Colonic mucosa (tissue), 4 donors: Measurements from ENCODE around the gene COASY. TPM values are rescaled to one million over a fixed set of nuclear protein-coding genes. Genes with fewer than 3 reads are reported as not detected.

ENCODE experiments used
- DNase-seq: peaks from one replicate; pipeline ENCODE4 v3.0.0-alpha.2; 2020
- H3K27ac ChIP-seq: fragments of 200-600 bp; one replicate; pipeline ENCODE4 v1.8.0; 2021
- H3K27me3 ChIP-seq: fragments of 200-600 bp; one replicate; pipeline ENCODE4 v1.8.0; 2021
- H3K36me3 ChIP-seq: fragments of 200-600 bp; one replicate; pipeline ENCODE4 v1.8.0; 2021
- H3K4me1 ChIP-seq: fragments of 200-600 bp; one replicate; pipeline ENCODE4 v1.8.0; 2021; ENCODE audit warnings: mild to moderate bottlenecking
- H3K4me3 ChIP-seq: fragments of 200-600 bp; one replicate; pipeline ENCODE4 v1.8.0; 2021
- H3K9ac ChIP-seq, 2 donors: one replicate each; pipeline ENCODE4 v1.7.0; 2013; ENCODE audit warnings: control low read depth in 2 of 2, low read depth in 2 of 2, low read length in 2 of 2
- H3K9me3 ChIP-seq: fragments of 200-600 bp; one replicate; pipeline ENCODE4 v1.8.0; 2021
- CTCF ChIP-seq: fragments of 200-600 bp; IDR thresholded peaks from one replicate; pipeline ENCODE4 v1.8.0; 2022; ENCODE audit warnings: antibody characterized with exemption, mild to moderate bottlenecking
- intact Hi-C: fragments of 100-400 bp; cut with DNase I; formaldehyde crosslinking; loops from one replicate; pipeline ENCODE4 v1.14.1; 2022
- total RNA-seq, 2 donors: library from RNA; stranded (reverse); fragmentation: NEBNext Ultra II Directional in 1 of 2; extraction: Animal tissue kit (Norgen Biotek cat#: 25700) in 1 of 2; gene quantifications; one replicate each; pipeline ENCODE4 v1.2.1, GENCODE V29; 2021
- donor health status: healthy.
- donor health status: DM: no; HTN: no; CAD: no.
- donor health status: DM: no; HTN: no; CAD: no.

The COASY gene
- 100 to 1,000 TPM in 1 of 2 donors, 10 to 100 TPM in 1; 94.2 to 176 TPM for total RNA-seq

DNA sequence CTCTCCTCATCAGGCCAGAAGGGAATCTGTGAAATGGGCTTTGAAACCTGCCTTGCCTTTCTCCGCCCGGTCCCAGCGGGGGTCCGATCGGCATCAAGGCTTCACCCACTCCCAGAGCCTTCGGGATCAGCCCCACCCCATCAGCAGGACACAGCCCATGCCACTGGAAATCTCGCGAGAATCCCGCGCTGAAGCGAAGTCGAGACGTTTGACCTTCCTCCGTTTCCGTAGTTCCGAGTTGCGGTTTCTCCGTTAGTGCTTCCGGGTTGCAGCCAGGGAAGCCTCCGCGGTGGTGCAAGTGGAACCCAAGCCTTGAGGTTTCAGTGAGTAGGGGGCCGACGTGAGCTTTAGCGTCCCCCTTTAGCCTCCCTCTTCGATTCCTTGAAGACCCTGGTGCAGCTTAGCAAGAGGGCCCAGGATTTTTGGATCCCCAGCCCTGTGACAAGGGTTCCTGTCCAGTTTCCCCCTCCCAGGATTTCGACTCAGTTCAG lies at the start of gene COASY:
TSS of gene COASY (plus strand) at position 252 of the 491 bp plus-strand sequence. CDS start 475 bp downstream, outside the sequence.
- H3K9me3 ChIP-seq: no peaks in the 10 kb centered on the region
- peak within 1 kb of the TSS; percentile 89 to 94 for H3K9ac ChIP-seq
- H3K4me3 ChIP-seq: peak within 1 kb of the TSS; percentile 93
- TF ChIP-seq CTCF: no peak
- H3K36me3 ChIP-seq: peaks cover 4% of the 10 kb centered on the region
- peaks cover 20% of the 10 kb centered on the region for H3K4me1 ChIP-seq
- peak within 1 kb of the TSS; percentile 88 for H3K27ac ChIP-seq
- H3K27me3 ChIP-seq: no peaks in the 10 kb centered on the region
- intact Hi-C loops: no loop called here
- peak; percentile 97 for DNase-seq

DNA sequence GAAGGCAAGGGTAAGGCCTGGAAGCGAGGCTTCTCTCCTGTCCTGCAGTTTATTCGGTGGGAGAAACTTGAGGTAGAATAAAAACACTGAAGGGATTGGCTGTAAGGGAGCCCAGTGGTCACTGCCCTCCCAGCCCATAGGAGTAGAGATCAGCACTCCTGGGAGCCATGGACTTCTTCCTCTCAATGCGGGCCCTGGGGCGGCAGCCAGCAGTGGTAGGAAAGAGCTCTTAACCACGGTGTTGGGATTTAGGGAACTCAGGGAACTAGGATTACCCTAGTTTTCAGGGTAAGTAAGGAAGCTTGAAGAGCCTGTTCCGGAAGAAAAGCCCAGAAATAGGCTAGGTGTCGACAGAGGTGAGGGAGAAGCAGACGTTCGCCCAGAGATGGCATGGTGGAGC lies 49.7 kb upstream of the COASY start:
- H3K9me3 ChIP-seq: no peaks in the 10 kb centered on the region
- peaks cover under 1% of the 10 kb centered on the region for H3K4me1 ChIP-seq
- DNase-seq: no peak
- no peaks in the 10 kb centered on the region for H3K27me3 ChIP-seq
- no peak overlapping the region for H3K4me3 ChIP-seq
- no peak for TF ChIP-seq CTCF
- peaks cover 6% of the 10 kb centered on the region for H3K36me3 ChIP-seq
- H3K27ac ChIP-seq: no peak overlapping the region
- peak overlapping the region in 1 of 2 donors; percentile 13 for H3K9ac ChIP-seq
- intact Hi-C loops: no loop called here

- intact Hi-C loops: no loop called here
- peaks cover under 1% of the 10 kb centered on the region for H3K36me3 ChIP-seq
- no peak for DNase-seq
- no peaks in the 10 kb centered on the region for H3K9me3 ChIP-seq
- H3K27ac ChIP-seq: no peak overlapping the region
- peaks cover 5% of the 10 kb centered on the region for H3K4me1 ChIP-seq
- H3K4me3 ChIP-seq: no peak overlapping the region
- H3K9ac ChIP-seq: no peak overlapping the region
- no peaks in the 10 kb centered on the region for H3K27me3 ChIP-seq
- TF ChIP-seq CTCF: no peak
Observed at GRCh38 chr17:42512733-42513251, 49.2 kb upstream of the COASY start.

- Histone ChIP-seq H3K36me3 (no peaks in the 10 kb centered on the region), H3K4me1 (peaks cover 13% of the 10 kb centered on the region), H3K4me3 (no peak overlapping the region), H3K27me3 (no peaks in the 10 kb centered on the region), H3K9me3 (no peaks in the 10 kb centered on the region), H3K27ac (no peak overlapping the region), H3K9ac (peak overlapping the region in 1 of 2 donors; percentile 28)
- intact Hi-C loops: no loop called here
- no peak for TF ChIP-seq CTCF
- no peak for DNase-seq
Observed at GRCh38 chr17:42513686-42514085, 48.3 kb upstream of the COASY start.

GRCh38 chr17:42514279-42514678 lies 47.7 kb upstream of the COASY start:
- H3K36me3 ChIP-seq: no peaks in the 10 kb centered on the region
- no peak overlapping the region for H3K4me3 ChIP-seq
- no peaks in the 10 kb centered on the region for H3K27me3 ChIP-seq
- no peak overlapping the region for H3K9ac ChIP-seq
- peaks cover 17% of the 10 kb centered on the region for H3K4me1 ChIP-seq
- intact Hi-C loops: no loop called here
- no peak overlapping the region for H3K27ac ChIP-seq
- no peak for DNase-seq
- no peak for TF ChIP-seq CTCF
- no peaks in the 10 kb centered on the region for H3K9me3 ChIP-seq
